ENCODE measurements around the gene TRMT112. TPM values are rescaled to one million over a fixed set of nuclear protein-coding genes. Genes with fewer than 3 reads are reported as not detected.

TRMT112 gene
- total and polyA plus RNA-seq, 2 of the 8 experiments (the other 6 are each of a cell fraction or from before 2014, with no cell fraction given), result 300 to 650 TPM

GRCh38 chr11:64344787-64345186 lies 27.4 kb upstream of the TRMT112 start:
- no peak for DNase-seq (ENCODE audit: low read depth in 1 of 2, low spot score in 2 of 2)
- H3K27me3 ChIP-seq (replicated peaks in 1 of 4; ENCODE audit: control insufficient read depth in 3 of 4, extremely low read depth in 1 of 4, insufficient read depth in 3 of 4, low read length in 3 of 4), result peaks cover 0 to 2% (median 0%) of the 10 kb centered on the region in 4 experiments; a peak in 1 of 7 replicates
- no peak overlapping the region for H2AFZ ChIP-seq (ENCODE audit: low read length)
- no peaks in the 10 kb centered on the region for H3K9me3 ChIP-seq (ENCODE audit: insufficient read depth in 2 of 2, low read depth in 1 of 2, low read length in 1 of 2)
- peaks cover 11% of the 10 kb centered on the region; the same call in 1 of the 2 replicates for H3K23me2 ChIP-seq (ENCODE audit: low read depth, low read length)
- H2AK5ac ChIP-seq (ENCODE audit: low read depth, low read length), result no peak overlapping the region
- H3K23ac ChIP-seq (ENCODE audit: insufficient read length), result no peak overlapping the region
- H2BK5ac ChIP-seq (ENCODE audit: low read depth, low read length), result no peak overlapping the region
- H4K8ac ChIP-seq (ENCODE audit: extremely low read depth, insufficient read depth, low read length), result no peak overlapping the region
- no peak overlapping the region for H2BK20ac ChIP-seq (ENCODE audit: low read length)
- H3K4ac ChIP-seq (replicated peaks; ENCODE audit: insufficient read length, low read depth, low read length), result no peak overlapping the region
- ChIA-PET CTCF (ENCODE audit: partially characterized antibody) (interaction anchor here (1.3 to 37.6 kb wide), 9 partner anchors 6 to 360 kb away, joined by 3 to 614 read pairs (median 6); partner anchors contain the start of genes CATSPERZ, CCDC88B, ESRRA and PRDX5), POLR2A (ENCODE audit: partially characterized antibody) (interaction anchor here (1.4 to 6.1 kb wide), 3 partner anchors 10 to 28 kb away, joined by 3 to 38 read pairs (median 5); partner anchors contain the start of genes PRDX5 and TRMT112)
- no peak overlapping the region for H4K5ac ChIP-seq (ENCODE audit: insufficient read length, low read depth, low read length)
- H3K4me2 ChIP-seq (ENCODE audit: insufficient read depth in 1 of 2, low read depth in 2 of 2, low read length in 2 of 2), result no peak overlapping the region
- no peak overlapping the region for H2BK12ac ChIP-seq (ENCODE audit: low read depth, low read length)
- H2BK120ac ChIP-seq (replicated peaks; ENCODE audit: low read depth, low read length), result no peak overlapping the region
- no peak overlapping the region for H3K14ac ChIP-seq (ENCODE audit: insufficient read length)
- no peak overlapping the region for H3K27ac ChIP-seq (ENCODE audit: low read depth, low read length)
- no peak overlapping the region for H3K4me3 ChIP-seq (ENCODE audit: extremely low read depth in 1 of 4, insufficient read depth in 2 of 4, low read depth in 3 of 4, low read length in 4 of 4)
- no peaks in the 10 kb centered on the region for H3K36me3 ChIP-seq (ENCODE audit: control insufficient read depth in 2 of 4, insufficient read depth in 4 of 4, low read length in 3 of 4)
- H3K79me2 ChIP-seq (ENCODE audit: control insufficient read depth in 1 of 2, insufficient read depth in 2 of 2, low read length in 2 of 2), result no peaks in the 10 kb centered on the region
- H4K20me1 ChIP-seq (replicated peaks in 1 of 2; ENCODE audit: control insufficient read depth in 1 of 2, insufficient read depth in 2 of 2, low read length in 2 of 2), result peaks cover 0 to 2% of the 10 kb centered on the region in 2 experiments
- H3K4me1 ChIP-seq (replicated peaks in 1 of 4; ENCODE audit: control insufficient read depth in 3 of 4, insufficient read depth in 4 of 4, low read length in 3 of 4), result peaks cover 0 to 29% (median 19%) of the 10 kb centered on the region in 4 experiments; a peak in 6 of 7 replicates
- FAIRE-seq, result no peak
- 92% methylated on average over 23 of the region's 28 CpGs; no CpG with 5 or more reads in 1 of the 2 experiments for WGBS, 2 experiments (ENCODE audit: extremely low coverage in 1 of 2, insufficient coverage in 1 of 2, insufficient read length in 1 of 2, insufficient replicate concordance in 2 of 2, low coverage in 1 of 2, low lambda C conversion rate in 2 of 2, missing lambda C conversion rate in 1 of 2)
- H4K91ac ChIP-seq (replicated peaks; ENCODE audit: insufficient read length, low read length), result no peak overlapping the region
- no peak overlapping the region for H3K18ac ChIP-seq (ENCODE audit: extremely low read depth, low read length)
- TF ChIP-seq E2F6 (IDR thresholded peaks at IDR 0.05) (no peak), BCL11A (IDR thresholded peaks at IDR 0.05; ENCODE audit: low read depth in 2 of 2, low read length in 2 of 2) (no peak), SP4 (IDR thresholded peaks at IDR 0.05; ENCODE audit: low read length) (no peak), KDM1A (IDR thresholded peaks at IDR 0.05; ENCODE audit: borderline replicate concordance, low read length) (no peak), RFX5 (IDR thresholded peaks at IDR 0.05; ENCODE audit: borderline replicate concordance, low read depth, low read length) (no peak)
- TF ChIP-seq, protein P1, sequence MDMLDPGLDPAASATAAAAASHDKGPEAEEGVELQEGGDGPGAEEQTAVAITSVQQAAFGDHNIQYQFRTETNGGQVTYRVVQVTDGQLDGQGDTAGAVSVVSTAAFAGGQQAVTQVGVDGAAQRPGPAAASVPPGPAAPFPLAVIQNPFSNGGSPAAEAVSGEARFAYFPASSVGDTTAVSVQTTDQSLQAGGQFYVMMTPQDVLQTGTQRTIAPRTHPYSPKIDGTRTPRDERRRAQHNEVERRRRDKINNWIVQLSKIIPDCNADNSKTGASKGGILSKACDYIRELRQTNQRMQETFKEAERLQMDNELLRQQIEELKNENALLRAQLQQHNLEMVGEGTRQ (IDR thresholded peaks at IDR 0.05; ENCODE audit: low read length), result no peak
- no peak overlapping the region for H3K56ac ChIP-seq (replicated peaks; ENCODE audit: insufficient read length, low read depth, low read length)
- no peak overlapping the region for H2BK15ac ChIP-seq (ENCODE audit: low read length)
- H3K79me1 ChIP-seq (ENCODE audit: low read depth, low read length), result no peaks in the 10 kb centered on the region
- H3K9ac ChIP-seq (replicated peaks in 1 of 4; ENCODE audit: extremely low read depth in 1 of 4, low read depth in 3 of 4, low read length in 3 of 4), result no peak overlapping the region
